ENCODE results near the gene NCKAP5.

The NCKAP5 gene

GRCh38 chr2:132665401-132666140 lies 902.7 kb downstream of the NCKAP5 start:
- H3K4me3 ChIP-seq (ENCODE audit: control insufficient read depth, low read depth, low read length), result no peak overlapping the region
- no peak for TF ChIP-seq CTCF (conservative IDR thresholded peaks at IDR 0.05; ENCODE audit: control insufficient read depth, insufficient read depth, low read depth, low read length)
- DNase-seq (ENCODE audit: low read depth), result no peak

GRCh38 chr2:132664096-132664495 lies 904.2 kb downstream of the NCKAP5 start:
- no peak for DNase-seq (ENCODE audit: low read depth)
- TF ChIP-seq CTCF (conservative IDR thresholded peaks at IDR 0.05; ENCODE audit: control insufficient read depth, insufficient read depth, low read depth, low read length), result no peak

GRCh38 chr2:132662732-132663131 lies 905.5 kb downstream of the NCKAP5 start:
- DNase-seq (ENCODE audit: low read depth), result no peak
- no peak overlapping the region for H3K4me3 ChIP-seq (ENCODE audit: control insufficient read depth, low read depth, low read length)
- TF ChIP-seq CTCF (conservative IDR thresholded peaks at IDR 0.05; ENCODE audit: control insufficient read depth, insufficient read depth, low read depth, low read length), result no peak

More at GRCh38 chr2:132664096-132664495, 904.2 kb downstream of the NCKAP5 start:
- H3K4me3 ChIP-seq (ENCODE audit: control insufficient read depth, low read depth, low read length), result no peak overlapping the region

GRCh38 chr2:132659331-132659730 lies 908.9 kb downstream of the NCKAP5 start:
- no peak for DNase-seq (ENCODE audit: low read depth)
- no peak overlapping the region for H3K4me3 ChIP-seq (ENCODE audit: control insufficient read depth, low read depth, low read length)
- no peak for TF ChIP-seq CTCF (conservative IDR thresholded peaks at IDR 0.05; ENCODE audit: control insufficient read depth, insufficient read depth, low read depth, low read length)

GRCh38 chr2:132656266-132656975 lies 911.8 kb downstream of the NCKAP5 start:
- H3K4me3 ChIP-seq (ENCODE audit: control insufficient read depth, low read depth, low read length), result no peak overlapping the region
- TF ChIP-seq CTCF (conservative IDR thresholded peaks at IDR 0.05; ENCODE audit: control insufficient read depth, insufficient read depth, low read depth, low read length), result no peak
- no peak for DNase-seq (ENCODE audit: low read depth)

GRCh38 chr2:132654968-132655367 lies 913.3 kb downstream of the NCKAP5 start:
- DNase-seq (ENCODE audit: low read depth), result no peak
- no peak for TF ChIP-seq CTCF (conservative IDR thresholded peaks at IDR 0.05; ENCODE audit: control insufficient read depth, insufficient read depth, low read depth, low read length)

More at GRCh38 chr2:132654968-132655367, 913.3 kb downstream of the NCKAP5 start:
- H3K4me3 ChIP-seq (ENCODE audit: control insufficient read depth, low read depth, low read length), result no peak overlapping the region

Data from fibroblast of mammary gland (primary cell).